HepG2 (cell line): ENCODE results near the gene GSTM1. TPM values are rescaled to one million over a fixed set of nuclear protein-coding genes. Genes with fewer than 3 reads are reported as not detected.

Source experiments
- ELF4 ChIP-seq: sonication (generic); formaldehyde crosslinking; IDR thresholded peaks from 2 replicates; pipeline ENCODE4 v1.5.0; 2020; ENCODE audit warnings: missing genetic modification reagents, mild to moderate bottlenecking, moderate library complexity, borderline replicate concordance
- FLYWCH1 ChIP-seq: sonication (generic); formaldehyde crosslinking; IDR thresholded peaks from 2 replicates; pipeline ENCODE4 v1.8.1; 2023; ENCODE audit warnings: mild to moderate bottlenecking, missing genetic modification reagents
- SIN3B ChIP-seq: fragments of 150-350 bp; IDR thresholded peaks from 2 replicates; pipeline ENCODE4 v1.6.1; 2014; ENCODE audit warnings: low read length
- SIX1 ChIP-seq: sonication (generic); formaldehyde crosslinking; IDR thresholded peaks from 2 replicates; pipeline ENCODE4 v1.4.0; 2020; ENCODE audit warnings: missing genetic modification reagents, borderline replicate concordance
- TBL1XR1 ChIP-seq: fragments of 150-350 bp; IDR thresholded peaks from 2 replicates; pipeline ENCODE4 v1.6.1; 2014; ENCODE audit warnings: borderline replicate concordance, low read length; ENCODE audit not compliant: partially characterized antibody
- ZBTB20 ChIP-seq: sonication (generic); formaldehyde crosslinking; IDR thresholded peaks from 2 replicates; pipeline ENCODE4 v1.8.1; 2023; ENCODE audit warnings: missing genetic modification reagents, low read depth, mild to moderate bottlenecking, borderline replicate concordance
- ZNF121 ChIP-seq: sonication (generic); formaldehyde crosslinking; IDR thresholded peaks from 2 replicates; pipeline ENCODE4 v1.5.0; 2020; ENCODE audit warnings: mild to moderate bottlenecking, missing genetic modification reagents
- ZNF296 ChIP-seq: sonication (generic); formaldehyde crosslinking; conservative IDR thresholded peaks from 2 replicates; pipeline ENCODE4 v1.5.0; 2020; ENCODE audit warnings: mild to moderate bottlenecking, missing genetic modification reagents
- ZNF530 ChIP-seq: sonication (generic); formaldehyde crosslinking; IDR thresholded peaks from 2 replicates; pipeline ENCODE4 v1.5.0; 2020; ENCODE audit warnings: low read depth, mild to moderate bottlenecking, missing genetic modification reagents
- ZNF629 ChIP-seq: sonication (generic); formaldehyde crosslinking; conservative IDR thresholded peaks from 2 replicates; pipeline ENCODE4 v1.5.0; 2020; ENCODE audit warnings: missing genetic modification reagents
- ZNF672 ChIP-seq: sonication (generic); formaldehyde crosslinking; IDR thresholded peaks from 2 replicates; pipeline ENCODE4 v1.8.1; 2022; ENCODE audit warnings: missing genetic modification reagents
- polyA plus RNA-seq, 8 experiments: library from polyadenylated mRNA; depleted of rRNA in 3 of 8; stranded (reverse) in 7 of 8; unstranded in 1 of 8; fragments of >200 nt; fragmentation: Illumina TruSeq in 4 of 8; extraction: Trizol in 4 of 8; gene quantifications; 2 replicates each; pipeline versions ENCODE4 v1.2.1 to v1.2.3, GENCODE V29; 2011 to 2016; ENCODE audit warnings: low read depth in 4 of 8, missing spikeins in 1 of 8, mixed read lengths in 1 of 8; ENCODE audit not compliant: insufficient read depth in 1 of 8
- total RNA-seq, 5 experiments: library from RNA; depleted of rRNA; stranded (reverse); fragments of >200 nt; fragmentation: Illumina TruSeq; extraction: Trizol; gene quantifications; 2 replicates each; pipeline ENCODE4 v1.2.3, GENCODE V29; 2016; ENCODE audit warnings: low read depth in 1 of 5
- TF ChIP-seq, protein P1 (sequence below): sonication (generic); formaldehyde crosslinking; IDR thresholded peaks from 2 replicates; pipeline ENCODE4 v1.5.0; 2020; ENCODE audit warnings: mild to moderate bottlenecking, missing genetic modification reagents
- TF ChIP-seq, protein P2 (sequence below), 2 experiments: sonication (generic) in 1 of 2; formaldehyde crosslinking in 1 of 2; IDR thresholded peaks; 2 replicates each; pipeline versions ENCODE4 v1.4.0 to v1.6.1; 2016 to 2020; ENCODE audit warnings: borderline replicate concordance in 1 of 2, low read depth in 1 of 2, mild to moderate bottlenecking in 1 of 2, missing genetic modification reagents in 1 of 2
- TF ChIP-seq, protein P3 (sequence below): fragments of 450-650 bp; IDR thresholded peaks from 2 replicates; pipeline ENCODE4 v1.6.1; 2017; ENCODE audit warnings: mild to moderate bottlenecking
- TF ChIP-seq, protein P4 (sequence below): IDR thresholded peaks from 2 replicates; pipeline ENCODE4 v1.6.1; 2018; ENCODE audit warnings: missing genetic modification reagents, mild to moderate bottlenecking, missing compliant biosample characterization
- TF ChIP-seq, protein P5 (sequence below): sonication (generic); formaldehyde crosslinking; IDR thresholded peaks from 2 replicates; pipeline ENCODE4 v1.5.1; 2020; ENCODE audit warnings: missing genetic modification reagents, mild to moderate bottlenecking, borderline replicate concordance

Gene GSTM1
- total and polyA plus RNA-seq, 2 of the 13 experiments (the other 11 are each of a cell fraction or from before 2014, with no cell fraction given) = 0.42 TPM; not detected in 1

DNA sequence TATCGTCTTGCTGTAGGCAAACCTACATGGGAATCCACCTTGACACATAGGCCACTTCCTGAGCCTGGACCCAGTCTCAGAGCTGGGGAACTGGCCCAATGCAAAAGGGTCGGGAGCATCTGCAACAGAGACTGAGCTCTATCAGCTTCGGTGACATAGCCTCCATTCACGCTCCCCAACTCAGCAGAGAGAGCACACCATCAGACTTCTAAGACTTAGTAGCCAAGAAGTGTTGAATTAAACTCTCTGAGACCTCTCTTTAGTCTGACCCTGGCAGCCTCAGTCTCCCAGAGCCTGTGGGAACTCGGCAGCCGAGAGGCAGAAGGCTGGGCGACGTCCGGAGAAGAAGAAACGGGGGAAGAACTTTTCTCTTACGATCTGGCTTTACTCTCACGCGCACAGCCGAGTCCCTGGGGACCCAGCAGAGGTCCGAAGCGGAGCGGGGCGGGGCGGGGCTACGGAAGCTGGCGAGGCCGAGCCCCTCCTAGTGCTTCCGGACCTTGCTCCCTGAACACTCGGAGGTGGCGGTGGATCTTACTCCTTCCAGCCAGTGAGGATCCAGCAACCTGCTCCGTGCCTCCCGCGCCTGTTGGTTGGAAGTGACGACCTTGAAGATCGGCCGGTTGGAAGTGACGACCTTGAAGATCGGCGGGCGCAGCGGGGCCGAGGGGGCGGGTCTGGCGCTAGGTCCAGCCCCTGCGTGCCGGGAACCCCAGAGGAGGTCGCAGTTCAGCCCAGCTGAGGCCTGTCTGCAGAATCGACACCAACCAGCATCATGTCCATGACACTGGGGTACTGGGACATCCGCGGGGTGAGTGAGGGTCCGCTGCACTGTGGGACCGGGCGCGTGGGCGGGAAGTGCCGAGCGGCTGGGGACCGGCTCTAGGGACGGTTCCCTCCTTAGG is 31.8 kb upstream of the GSTM1 start, which contains the start of gene GSTM4 (continued):
- TF ChIP-seq, protein P1, sequence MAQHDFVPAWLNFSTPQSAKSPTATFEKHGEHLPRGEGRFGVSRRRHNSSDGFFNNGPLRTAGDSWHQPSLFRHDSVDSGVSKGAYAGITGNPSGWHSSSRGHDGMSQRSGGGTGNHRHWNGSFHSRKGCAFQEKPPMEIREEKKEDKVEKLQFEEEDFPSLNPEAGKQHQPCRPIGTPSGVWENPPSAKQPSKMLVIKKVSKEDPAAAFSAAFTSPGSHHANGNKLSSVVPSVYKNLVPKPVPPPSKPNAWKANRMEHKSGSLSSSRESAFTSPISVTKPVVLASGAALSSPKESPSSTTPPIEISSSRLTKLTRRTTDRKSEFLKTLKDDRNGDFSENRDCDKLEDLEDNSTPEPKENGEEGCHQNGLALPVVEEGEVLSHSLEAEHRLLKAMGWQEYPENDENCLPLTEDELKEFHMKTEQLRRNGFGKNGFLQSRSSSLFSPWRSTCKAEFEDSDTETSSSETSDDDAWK (CRISPR knock-in tag) = no peak
- TF ChIP-seq ZNF672 = no peak
- no peak for TF ChIP-seq ZNF530 (CRISPR knock-in tag)
- no peak for TF ChIP-seq SIN3B
- TF ChIP-seq SIX1 (CRISPR knock-in tag) = no peak
- no peak for TF ChIP-seq FLYWCH1 (CRISPR knock-in tag)
- TF ChIP-seq, protein P2, sequence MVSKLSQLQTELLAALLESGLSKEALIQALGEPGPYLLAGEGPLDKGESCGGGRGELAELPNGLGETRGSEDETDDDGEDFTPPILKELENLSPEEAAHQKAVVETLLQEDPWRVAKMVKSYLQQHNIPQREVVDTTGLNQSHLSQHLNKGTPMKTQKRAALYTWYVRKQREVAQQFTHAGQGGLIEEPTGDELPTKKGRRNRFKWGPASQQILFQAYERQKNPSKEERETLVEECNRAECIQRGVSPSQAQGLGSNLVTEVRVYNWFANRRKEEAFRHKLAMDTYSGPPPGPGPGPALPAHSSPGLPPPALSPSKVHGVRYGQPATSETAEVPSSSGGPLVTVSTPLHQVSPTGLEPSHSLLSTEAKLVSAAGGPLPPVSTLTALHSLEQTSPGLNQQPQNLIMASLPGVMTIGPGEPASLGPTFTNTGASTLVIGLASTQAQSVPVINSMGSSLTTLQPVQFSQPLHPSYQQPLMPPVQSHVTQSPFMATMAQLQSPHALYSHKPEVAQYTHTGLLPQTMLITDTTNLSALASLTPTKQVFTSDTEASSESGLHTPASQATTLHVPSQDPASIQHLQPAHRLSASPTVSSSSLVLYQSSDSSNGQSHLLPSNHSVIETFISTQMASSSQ (IDR thresholded peaks at IDR 0.05; ENCODE audit: low read depth) = no peak
- TF ChIP-seq, protein P2 (CRISPR knock-in tag; IDR thresholded peaks at IDR 0.05; ENCODE audit: borderline replicate concordance) = peak; percentile 61; the same call in 1 of the 2 replicates
- no peak for TF ChIP-seq ZNF296 (CRISPR knock-in tag)
- TF ChIP-seq, protein P3, sequence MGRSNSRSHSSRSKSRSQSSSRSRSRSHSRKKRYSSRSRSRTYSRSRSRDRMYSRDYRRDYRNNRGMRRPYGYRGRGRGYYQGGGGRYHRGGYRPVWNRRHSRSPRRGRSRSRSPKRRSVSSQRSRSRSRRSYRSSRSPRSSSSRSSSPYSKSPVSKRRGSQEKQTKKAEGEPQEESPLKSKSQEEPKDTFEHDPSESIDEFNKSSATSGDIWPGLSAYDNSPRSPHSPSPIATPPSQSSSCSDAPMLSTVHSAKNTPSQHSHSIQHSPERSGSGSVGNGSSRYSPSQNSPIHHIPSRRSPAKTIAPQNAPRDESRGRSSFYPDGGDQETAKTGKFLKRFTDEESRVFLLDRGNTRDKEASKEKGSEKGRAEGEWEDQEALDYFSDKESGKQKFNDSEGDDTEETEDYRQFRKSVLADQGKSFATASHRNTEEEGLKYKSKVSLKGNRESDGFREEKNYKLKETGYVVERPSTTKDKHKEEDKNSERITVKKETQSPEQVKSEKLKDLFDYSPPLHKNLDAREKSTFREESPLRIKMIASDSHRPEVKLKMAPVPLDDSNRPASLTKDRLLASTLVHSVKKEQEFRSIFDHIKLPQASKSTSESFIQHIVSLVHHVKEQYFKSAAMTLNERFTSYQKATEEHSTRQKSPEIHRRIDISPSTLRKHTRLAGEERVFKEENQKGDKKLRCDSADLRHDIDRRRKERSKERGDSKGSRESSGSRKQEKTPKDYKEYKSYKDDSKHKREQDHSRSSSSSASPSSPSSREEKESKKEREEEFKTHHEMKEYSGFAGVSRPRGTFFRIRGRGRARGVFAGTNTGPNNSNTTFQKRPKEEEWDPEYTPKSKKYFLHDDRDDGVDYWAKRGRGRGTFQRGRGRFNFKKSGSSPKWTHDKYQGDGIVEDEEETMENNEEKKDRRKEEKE = no peak
- TF ChIP-seq, protein P4, sequence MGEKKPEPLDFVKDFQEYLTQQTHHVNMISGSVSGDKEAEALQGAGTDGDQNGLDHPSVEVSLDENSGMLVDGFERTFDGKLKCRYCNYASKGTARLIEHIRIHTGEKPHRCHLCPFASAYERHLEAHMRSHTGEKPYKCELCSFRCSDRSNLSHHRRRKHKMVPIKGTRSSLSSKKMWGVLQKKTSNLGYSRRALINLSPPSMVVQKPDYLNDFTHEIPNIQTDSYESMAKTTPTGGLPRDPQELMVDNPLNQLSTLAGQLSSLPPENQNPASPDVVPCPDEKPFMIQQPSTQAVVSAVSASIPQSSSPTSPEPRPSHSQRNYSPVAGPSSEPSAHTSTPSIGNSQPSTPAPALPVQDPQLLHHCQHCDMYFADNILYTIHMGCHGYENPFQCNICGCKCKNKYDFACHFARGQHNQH (CRISPR knock-in tag) = peak; percentile 48; the same call in 1 of the 2 replicates
- TF ChIP-seq ZBTB20 (CRISPR knock-in tag) = peak; percentile 34; the same call in 1 of the 2 replicates
- TF ChIP-seq ZNF121 (CRISPR knock-in tag) = peak; percentile 98
- TF ChIP-seq ELF4 (CRISPR knock-in tag) = no peak
- TF ChIP-seq, protein P5, sequence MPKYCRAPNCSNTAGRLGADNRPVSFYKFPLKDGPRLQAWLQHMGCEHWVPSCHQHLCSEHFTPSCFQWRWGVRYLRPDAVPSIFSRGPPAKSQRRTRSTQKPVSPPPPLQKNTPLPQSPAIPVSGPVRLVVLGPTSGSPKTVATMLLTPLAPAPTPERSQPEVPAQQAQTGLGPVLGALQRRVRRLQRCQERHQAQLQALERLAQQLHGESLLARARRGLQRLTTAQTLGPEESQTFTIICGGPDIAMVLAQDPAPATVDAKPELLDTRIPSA (CRISPR knock-in tag) = peak; percentile 96; the same call in 1 of the 2 replicates
- TF ChIP-seq ZNF629 (CRISPR knock-in tag) = 0 out of 2 replicates have a peak, but pooled peaks have one; percentile 14
- TF ChIP-seq TBL1XR1 = no peak
